NB4 (cell line): ENCODE measurements around the gene KDM1B.

Experiments used
- CTCF ChIP-seq: IDR thresholded peaks from one replicate; pipeline ENCODE4 v1.5.1; 2012; ENCODE audit warnings: low read depth, low read length
- POLR2A ChIP-seq: IDR thresholded peaks from 2 replicates; pipeline ENCODE4 v1.6.1; 2011; ENCODE audit warnings: mild to moderate bottlenecking; ENCODE audit not compliant: insufficient read length; ENCODE audit errors: extremely low read depth

GRCh38 chr6:18237167-18237566, 81.9 kb downstream of the KDM1B start:
- TF ChIP-seq CTCF (no peak), POLR2A (no peak)
